Inflammatory macrophage treated with lipopolysaccharide for 4 hours (primary cell): ENCODE results near the gene NMT1.

Source experiments
- DNase-seq: peaks from one replicate; pipeline ENCODE4 v3.0.0-alpha.2; 2020

The NMT1 gene

GRCh38 chr17:45086391-45086790 is 25.3 kb downstream of the NMT1 start:
- no peak for DNase-seq

- DNase-seq = no peak
Observed at GRCh38 chr17:45086865-45087503, 25.9 kb downstream of the NMT1 start.

- no peak for DNase-seq
Observed at GRCh38 chr17:45087504-45087975, 26.4 kb downstream of the NMT1 start.

GRCh38 chr17:45087978-45088377 is 26.9 kb downstream of the NMT1 start:
- DNase-seq = no peak

GRCh38 chr17:45088741-45089140 is 27.6 kb downstream of the NMT1 start:
- DNase-seq = no peak

GRCh38 chr17:45090711-45091110 is 29.6 kb downstream of the NMT1 start:
- no peak for DNase-seq

- no peak for DNase-seq
Observed at GRCh38 chr17:45091778-45092425, 30.8 kb downstream of the NMT1 start.

GRCh38 chr17:45092911-45093430 is 31.9 kb downstream of the NMT1 start:
- DNase-seq = no peak

- no peak for DNase-seq
Observed at GRCh38 chr17:45093444-45094110, 32.5 kb downstream of the NMT1 start.

- DNase-seq = peak; percentile 11
Observed at GRCh38 chr17:45096141-45096540, 35.0 kb downstream of the NMT1 start.

- no peak for DNase-seq
Observed at GRCh38 chr17:45096926-45097325, 35.8 kb downstream of the NMT1 start.

GRCh38 chr17:45098081-45098868 is 37.2 kb downstream of the NMT1 start:
- no peak for DNase-seq

- DNase-seq = peak; percentile 68
Observed at GRCh38 chr17:45098869-45099616, 37.9 kb downstream of the NMT1 start.

GRCh38 chr17:45101546-45101882 is 40.4 kb downstream of the NMT1 start:
- no peak for DNase-seq

GRCh38 chr17:45101883-45102811 is 41.0 kb downstream of the NMT1 start:
- no peak for DNase-seq

- DNase-seq = no peak
Observed at GRCh38 chr17:45102856-45103255, 41.7 kb downstream of the NMT1 start.

- no peak for DNase-seq
Observed at GRCh38 chr17:45103269-45103795, 42.2 kb downstream of the NMT1 start.

GRCh38 chr17:45104029-45104428 is 42.9 kb downstream of the NMT1 start:
- DNase-seq = no peak

- DNase-seq = no peak
Observed at GRCh38 chr17:45104497-45104896, 43.4 kb downstream of the NMT1 start.

- no peak for DNase-seq
Observed at GRCh38 chr17:45104907-45105624, 43.9 kb downstream of the NMT1 start.
